Measurements from ENCODE around the gene ADCY7. TPM values are rescaled to one million over a fixed set of nuclear protein-coding genes. Genes with fewer than 3 reads are reported as not detected.

ADCY7 gene
- total and polyA plus RNA-seq, 9 of the 15 experiments (the other 6 are each of a cell fraction or from before 2014, with no cell fraction given): 2.3 to 108 (median 28.6) TPM

DNA sequence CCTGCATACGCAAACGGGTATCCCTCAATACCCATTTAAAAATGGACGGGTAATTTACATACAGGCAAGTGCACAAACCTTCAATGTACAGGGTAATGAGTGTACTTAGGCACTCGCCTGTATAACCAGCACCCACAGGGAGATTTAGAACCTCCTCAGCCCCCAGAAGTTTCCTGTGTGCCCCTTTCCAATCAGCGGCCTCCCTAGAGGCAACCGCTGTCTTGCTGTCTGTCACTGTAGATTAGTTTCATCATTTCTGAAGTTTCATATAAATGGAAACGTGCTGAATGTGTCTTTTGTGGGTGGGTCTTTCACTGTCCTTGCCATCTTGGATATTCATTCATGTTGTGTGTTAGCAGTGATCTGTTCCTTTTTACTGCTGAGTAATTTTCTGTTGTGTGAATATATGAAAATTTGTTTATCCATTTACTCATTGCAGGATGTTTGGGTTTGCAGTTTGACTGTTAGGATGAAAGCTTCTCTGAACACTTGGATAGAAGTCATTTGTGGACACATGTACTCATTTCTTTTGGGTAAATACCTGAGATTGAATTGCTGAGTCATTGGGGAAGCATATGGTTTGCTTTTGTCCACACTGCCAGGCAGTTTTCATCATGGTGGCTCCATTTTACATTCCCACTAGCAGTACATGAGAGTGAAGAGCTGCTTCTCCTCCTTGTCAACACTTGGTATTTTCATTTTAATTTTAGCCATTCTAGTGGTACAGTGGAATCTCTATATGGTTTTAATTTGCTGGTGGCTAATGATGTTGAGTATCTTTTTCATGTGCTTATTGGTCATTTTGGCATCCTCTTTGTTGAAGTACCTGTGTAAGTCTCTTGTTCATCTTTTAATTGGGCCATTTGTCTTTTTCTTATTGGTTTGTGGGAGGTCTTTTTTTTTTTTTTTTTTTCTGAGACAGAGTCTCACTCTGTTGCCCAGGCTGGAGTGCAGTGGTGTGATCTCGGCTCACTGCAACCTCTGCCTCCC, 2.1 kb upstream of the ADCY7 start (continued):
- TF ChIP-seq, protein P1, sequence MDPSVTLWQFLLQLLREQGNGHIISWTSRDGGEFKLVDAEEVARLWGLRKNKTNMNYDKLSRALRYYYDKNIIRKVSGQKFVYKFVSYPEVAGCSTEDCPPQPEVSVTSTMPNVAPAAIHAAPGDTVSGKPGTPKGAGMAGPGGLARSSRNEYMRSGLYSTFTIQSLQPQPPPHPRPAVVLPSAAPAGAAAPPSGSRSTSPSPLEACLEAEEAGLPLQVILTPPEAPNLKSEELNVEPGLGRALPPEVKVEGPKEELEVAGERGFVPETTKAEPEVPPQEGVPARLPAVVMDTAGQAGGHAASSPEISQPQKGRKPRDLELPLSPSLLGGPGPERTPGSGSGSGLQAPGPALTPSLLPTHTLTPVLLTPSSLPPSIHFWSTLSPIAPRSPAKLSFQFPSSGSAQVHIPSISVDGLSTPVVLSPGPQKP (CRISPR knock-in tag; IDR thresholded peaks at IDR 0.05): no peak
- TF ChIP-seq HSF4 (CRISPR knock-in tag; IDR thresholded peaks at IDR 0.05; ENCODE audit: borderline replicate concordance): no peak
- 0 out of 2 replicates have a peak, but pooled peaks have one; percentile 25 for TF ChIP-seq MEF2D (tag; conservative IDR thresholded peaks at IDR 0.05; ENCODE audit: low read depth)
- no peak for TF ChIP-seq PBX2 (CRISPR knock-in tag; IDR thresholded peaks at IDR 0.05; ENCODE audit: low read depth)
- TF ChIP-seq PBX2 (tag; conservative IDR thresholded peaks at IDR 0.05; ENCODE audit: low read depth): no peak
- TF ChIP-seq ZNF511 (CRISPR knock-in tag; IDR thresholded peaks at IDR 0.05): no peak
- TF ChIP-seq, protein P2, sequence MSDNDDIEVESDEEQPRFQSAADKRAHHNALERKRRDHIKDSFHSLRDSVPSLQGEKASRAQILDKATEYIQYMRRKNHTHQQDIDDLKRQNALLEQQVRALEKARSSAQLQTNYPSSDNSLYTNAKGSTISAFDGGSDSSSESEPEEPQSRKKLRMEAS (CRISPR knock-in tag; IDR thresholded peaks at IDR 0.05): no peak
- TF ChIP-seq RBM17 (IDR thresholded peaks at IDR 0.05; ENCODE audit: borderline replicate concordance, low read depth, low read length): no peak
- no peak for TF ChIP-seq SAFB (IDR thresholded peaks at IDR 0.05; ENCODE audit: borderline replicate concordance, low read depth, low read length)
- TF ChIP-seq CXXC5 (CRISPR knock-in tag; IDR thresholded peaks at IDR 0.05): 0 out of 2 replicates have a peak, but pooled peaks have one; percentile 32
- no peak for TF ChIP-seq ZNF449 (CRISPR knock-in tag; IDR thresholded peaks at IDR 0.05)
- TF ChIP-seq ZBTB7A (IDR thresholded peaks at IDR 0.05; ENCODE audit: borderline replicate concordance, control insufficient read depth, low read depth, low read length): no peak
- 0 out of 2 replicates have a peak, but pooled peaks have one; percentile 50 for TF ChIP-seq ZBTB34 (CRISPR knock-in tag; IDR thresholded peaks at IDR 0.05)
- TF ChIP-seq, protein P3, sequence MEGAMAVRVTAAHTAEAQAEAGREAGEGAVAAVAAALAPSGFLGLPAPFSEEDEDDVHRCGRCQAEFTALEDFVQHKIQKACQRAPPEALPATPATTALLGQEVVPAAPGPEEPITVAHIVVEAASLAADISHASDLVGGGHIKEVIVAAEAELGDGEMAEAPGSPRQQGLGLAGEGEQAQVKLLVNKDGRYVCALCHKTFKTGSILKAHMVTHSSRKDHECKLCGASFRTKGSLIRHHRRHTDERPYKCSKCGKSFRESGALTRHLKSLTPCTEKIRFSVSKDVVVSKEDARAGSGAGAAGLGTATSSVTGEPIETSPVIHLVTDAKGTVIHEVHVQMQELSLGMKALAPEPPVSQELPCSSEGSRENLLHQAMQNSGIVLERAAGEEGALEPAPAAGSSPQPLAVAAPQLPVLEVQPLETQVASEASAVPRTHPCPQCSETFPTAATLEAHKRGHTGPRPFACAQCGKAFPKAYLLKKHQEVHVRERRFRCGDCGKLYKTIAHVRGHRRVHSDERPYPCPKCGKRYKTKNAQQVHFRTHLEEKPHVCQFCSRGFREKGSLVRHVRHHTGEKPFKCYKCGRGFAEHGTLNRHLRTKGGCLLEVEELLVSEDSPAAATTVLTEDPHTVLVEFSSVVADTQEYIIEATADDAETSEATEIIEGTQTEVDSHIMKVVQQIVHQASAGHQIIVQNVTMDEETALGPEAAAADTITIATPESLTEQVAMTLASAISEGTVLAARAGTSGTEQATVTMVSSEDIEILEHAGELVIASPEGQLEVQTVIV (CRISPR knock-in tag; IDR thresholded peaks at IDR 0.05; ENCODE audit: borderline replicate concordance): no peak
